Astrocyte (in vitro differentiated cells and primary cell): ENCODE measurements around the gene KBTBD7. TPM values are rescaled to one million over a fixed set of nuclear protein-coding genes. Genes with fewer than 3 reads are reported as not detected.

Experiments
- DNase-seq: peaks from one replicate; pipeline ENCODE4 v3.0.0-alpha.2; 2010; ENCODE audit warnings: low read depth
- FAIRE-seq: peaks from 2 replicates; lab custom pipeline; 2011; peaks lifted over from hg19 to GRCh38; lab: Jason Lieb, UNC
- H2AFZ ChIP-seq: 2 replicates; pipeline ENCODE4 v1.6.0; 2012; ENCODE audit warnings: low read depth, low read length, inconsistent platforms
- H3K27ac ChIP-seq: 2 replicates; pipeline ENCODE4 v1.5.1; 2011; ENCODE audit warnings: low read depth, low read length, inconsistent platforms
- H3K27me3 ChIP-seq: 2 replicates; pipeline ENCODE4 v1.6.0; 2011; ENCODE audit warnings: low read length, inconsistent platforms; ENCODE audit not compliant: insufficient read depth
- H3K36me3 ChIP-seq: 2 replicates; pipeline ENCODE4 v1.5.1; 2011; ENCODE audit warnings: low read length, inconsistent platforms; ENCODE audit not compliant: insufficient read depth
- H3K4me1 ChIP-seq: 2 replicates; pipeline ENCODE4 v1.5.1; 2011; ENCODE audit warnings: low read length, inconsistent platforms; ENCODE audit not compliant: insufficient read depth
- H3K4me2 ChIP-seq: 2 replicates; pipeline ENCODE4 v1.6.0; 2012; ENCODE audit warnings: low read length, inconsistent platforms
- H3K4me3 ChIP-seq: 2 replicates; pipeline ENCODE4 v1.5.1; 2011; ENCODE audit warnings: low read depth, mild to moderate bottlenecking, low read length, inconsistent platforms; ENCODE audit not compliant: insufficient read depth
- H3K79me2 ChIP-seq: 2 replicates; pipeline ENCODE4 v1.6.0; 2012; ENCODE audit warnings: mild to moderate bottlenecking, low read length, inconsistent platforms; ENCODE audit not compliant: insufficient read depth
- H3K9ac ChIP-seq: 2 replicates; pipeline ENCODE4 v1.6.0; 2012; ENCODE audit warnings: mild to moderate bottlenecking, low read length, inconsistent platforms
- H3K9me3 ChIP-seq: 2 replicates; pipeline ENCODE4 v1.5.1; 2012; ENCODE audit warnings: low read depth, mild to moderate bottlenecking, low read length, inconsistent platforms; ENCODE audit not compliant: insufficient read depth
- H4K20me1 ChIP-seq: 2 replicates; pipeline ENCODE4 v1.6.0; 2012; ENCODE audit warnings: low read length, inconsistent platforms; ENCODE audit not compliant: insufficient read depth
- H3K27ac Mint-ChIP-seq: one replicate; pipeline ENCODE4 v1.8.0; 2021; ENCODE audit warnings: mild to moderate bottlenecking, mixed read lengths; ENCODE audit not compliant: unreplicated experiment
- H3K27me3 Mint-ChIP-seq: one replicate; pipeline ENCODE4 v1.8.0; 2021; ENCODE audit warnings: low read depth, mixed read lengths; ENCODE audit not compliant: unreplicated experiment
- H3K36me3 Mint-ChIP-seq: one replicate; pipeline ENCODE4 v1.8.0; 2021; ENCODE audit warnings: low read depth, mixed read lengths; ENCODE audit not compliant: unreplicated experiment
- H3K4me1 Mint-ChIP-seq: one replicate; pipeline ENCODE4 v1.8.0; 2021; ENCODE audit warnings: low read depth, mixed read lengths; ENCODE audit not compliant: unreplicated experiment
- H3K4me3 Mint-ChIP-seq: one replicate; pipeline ENCODE4 v1.8.0; 2021; ENCODE audit warnings: mild to moderate bottlenecking, moderate library complexity, mixed read lengths; ENCODE audit not compliant: unreplicated experiment
- H3K9me3 Mint-ChIP-seq: one replicate; pipeline ENCODE4 v1.8.0; 2021; ENCODE audit warnings: mild to moderate bottlenecking, mixed read lengths; ENCODE audit not compliant: unreplicated experiment
- CTCF ChIP-seq: IDR thresholded peaks from 2 replicates; pipeline ENCODE4 v1.5.1; 2011; ENCODE audit warnings: low read depth, mild to moderate bottlenecking, inconsistent platforms, low read length, moderate library complexity; ENCODE audit not compliant: insufficient read depth
- EZH2 ChIP-seq: IDR thresholded peaks from 2 replicates; pipeline ENCODE4 v1.6.1; 2012; ENCODE audit warnings: mild to moderate bottlenecking, low read length, inconsistent platforms; ENCODE audit not compliant: insufficient read depth
- total RNA-seq: library from RNA; stranded (reverse); gene quantifications from 2 replicates; pipeline ENCODE4 v1.2.1, GENCODE V29; 2021

Gene KBTBD7
- total RNA-seq, 1 donor from 2014 or later: 3.8 TPM

- Histone ChIP-seq H3K9ac (no peak overlapping the region), H3K27me3 (no peaks in the 10 kb centered on the region), H3K4me2 (no peak overlapping the region), H3K27ac (no peak overlapping the region), H3K79me2 (no peaks in the 10 kb centered on the region), H2AFZ (no peak overlapping the region), H3K36me3 (no peaks in the 10 kb centered on the region), H3K4me3 (no peak overlapping the region), H4K20me1 (no peaks in the 10 kb centered on the region), H3K9me3 (no peaks in the 10 kb centered on the region), H3K4me1 (no peaks in the 10 kb centered on the region)
- DNase-seq: no peak
- FAIRE-seq: no peak
- Mint-ChIP-seq H3K9me3 (no peaks in the 10 kb centered on the region), H3K36me3 (peaks cover 5% of the 10 kb centered on the region), H3K4me1 (peaks cover 5% of the 10 kb centered on the region), H3K4me3 (no peak overlapping the region), H3K27ac (no peak overlapping the region), H3K27me3 (no peaks in the 10 kb centered on the region)
- TF ChIP-seq EZH2: no peak
- no peak for TF ChIP-seq CTCF
Measured at GRCh38 chr13:41231025-41231677, 36.8 kb upstream of the KBTBD7 start.

- Histone ChIP-seq H3K36me3 (no peaks in the 10 kb centered on the region), H3K9ac (no peak overlapping the region), H3K4me2 (no peak overlapping the region), H3K4me3 (no peak overlapping the region), H3K9me3 (no peaks in the 10 kb centered on the region), H4K20me1 (no peaks in the 10 kb centered on the region), H3K27me3 (no peaks in the 10 kb centered on the region), H3K79me2 (no peaks in the 10 kb centered on the region), H2AFZ (no peak overlapping the region), H3K4me1 (peaks cover 4% of the 10 kb centered on the region), H3K27ac (no peak overlapping the region)
- FAIRE-seq (no peak), DNase-seq (no peak)
- Mint-ChIP-seq H3K4me1 (peaks cover 8% of the 10 kb centered on the region), H3K27me3 (no peaks in the 10 kb centered on the region), H3K4me3 (no peak overlapping the region), H3K9me3 (no peaks in the 10 kb centered on the region), H3K27ac (no peak overlapping the region), H3K36me3 (peaks cover 2% of the 10 kb centered on the region)
- no peak for TF ChIP-seq EZH2
- TF ChIP-seq CTCF: no peak
Measured at GRCh38 chr13:41229356-41229755, 35.0 kb upstream of the KBTBD7 start.
